GM23248 (cell line): Measurements from ENCODE around the gene RRBP1.

Experiments used
- EZH2 ChIP-seq: fragments of 200-600 bp; sonication (generic); IDR thresholded peaks from 2 replicates; pipeline ENCODE4 v1.6.1; 2018; ENCODE audit warnings: antibody characterized with exemption, mild to moderate bottlenecking; ENCODE audit not compliant: insufficient read depth, poor library complexity, severe bottlenecking
- EZH2phosphoT487 ChIP-seq: fragments of 200-600 bp; sonication (generic); IDR thresholded peaks from 2 replicates; pipeline ENCODE4 v1.6.1; 2018; ENCODE audit warnings: antibody characterized with exemption, moderate library complexity, mild to moderate bottlenecking, low read depth; ENCODE audit not compliant: insufficient read depth

DNA sequence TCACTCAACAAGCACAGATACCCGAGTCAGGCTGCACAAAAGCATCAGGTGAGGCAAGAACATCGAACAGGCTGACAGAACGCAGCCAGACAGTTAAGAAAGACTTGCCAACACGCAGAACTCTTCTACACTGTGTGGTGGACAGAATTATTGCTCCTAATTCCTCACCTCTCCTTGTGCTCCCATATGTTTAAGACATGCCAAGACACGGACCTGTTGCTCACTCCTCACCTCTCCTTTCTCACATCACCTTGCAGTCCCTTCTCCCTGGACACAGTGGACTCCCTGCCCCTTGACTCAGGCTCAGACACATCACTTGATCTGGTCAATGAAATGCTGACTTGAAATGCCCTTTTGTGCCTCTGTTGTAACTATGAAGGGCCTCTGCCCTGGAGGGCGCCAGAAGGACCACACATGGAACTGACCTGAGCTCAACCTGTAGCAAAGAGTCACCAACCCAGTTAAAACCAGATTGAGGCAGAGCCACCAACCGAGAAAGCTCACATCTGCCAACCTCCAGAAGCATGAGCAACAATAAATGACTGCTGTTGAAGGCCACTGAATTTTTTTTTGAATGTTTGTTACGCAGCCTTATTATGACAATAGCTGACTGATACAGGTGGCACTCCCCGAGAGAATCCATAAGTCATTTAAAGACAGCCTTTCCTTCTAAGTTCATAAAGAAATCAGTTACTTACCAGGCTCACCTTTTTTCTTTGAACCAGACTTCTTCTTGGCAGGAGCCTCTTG, 24.0 kb downstream of the RRBP1 start:
- TF ChIP-seq EZH2: no peak
- no peak for TF ChIP-seq EZH2phosphoT487
